T follicular helper cell (primary cell): ENCODE measurements around the gene MAP1B.

Experiments used
- DNase-seq: peaks from one replicate; pipeline ENCODE4 v3.0.0-alpha.2; 2020; ENCODE audit warnings: low read depth

Gene MAP1B

DNA sequence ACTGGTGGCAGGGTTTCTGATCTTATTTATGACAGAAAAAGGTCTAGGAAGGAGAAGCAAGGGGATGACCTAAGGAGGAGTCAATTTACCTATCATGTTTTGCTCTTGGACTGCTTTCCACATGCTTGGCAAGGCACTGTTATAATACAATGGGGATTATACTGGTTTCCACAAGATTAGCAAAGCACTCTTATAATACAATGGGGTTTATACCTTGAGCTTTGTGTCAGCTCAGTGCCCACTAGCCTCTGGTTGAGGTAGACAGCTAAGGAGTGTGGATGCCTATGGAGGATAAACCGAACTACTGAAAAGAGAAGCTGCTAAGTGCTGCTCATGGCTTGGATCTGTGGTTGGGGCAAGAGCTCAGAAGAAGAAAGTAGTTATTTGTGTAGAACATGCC, 144.1 kb downstream of the MAP1B start:
- no peak for DNase-seq

DNA sequence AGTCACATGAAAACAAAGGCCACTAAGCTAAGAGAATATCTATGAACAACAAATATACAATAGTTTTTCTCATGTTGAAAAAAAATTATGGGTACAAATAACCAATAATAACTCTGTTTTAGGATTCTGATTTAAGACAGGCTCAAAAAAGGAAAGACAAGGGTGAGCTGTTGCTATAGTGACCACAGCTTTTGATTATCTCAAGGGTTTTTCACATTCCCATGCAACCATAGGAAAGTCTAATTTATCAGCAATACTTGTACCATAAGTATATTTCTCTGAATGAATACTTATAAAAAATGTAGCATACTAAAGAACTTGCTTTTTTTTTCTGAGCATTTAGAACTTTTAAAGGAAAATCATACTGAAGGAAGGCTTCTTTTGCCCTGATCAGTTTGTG, 144.7 kb downstream of the MAP1B start:
- no peak for DNase-seq

DNA sequence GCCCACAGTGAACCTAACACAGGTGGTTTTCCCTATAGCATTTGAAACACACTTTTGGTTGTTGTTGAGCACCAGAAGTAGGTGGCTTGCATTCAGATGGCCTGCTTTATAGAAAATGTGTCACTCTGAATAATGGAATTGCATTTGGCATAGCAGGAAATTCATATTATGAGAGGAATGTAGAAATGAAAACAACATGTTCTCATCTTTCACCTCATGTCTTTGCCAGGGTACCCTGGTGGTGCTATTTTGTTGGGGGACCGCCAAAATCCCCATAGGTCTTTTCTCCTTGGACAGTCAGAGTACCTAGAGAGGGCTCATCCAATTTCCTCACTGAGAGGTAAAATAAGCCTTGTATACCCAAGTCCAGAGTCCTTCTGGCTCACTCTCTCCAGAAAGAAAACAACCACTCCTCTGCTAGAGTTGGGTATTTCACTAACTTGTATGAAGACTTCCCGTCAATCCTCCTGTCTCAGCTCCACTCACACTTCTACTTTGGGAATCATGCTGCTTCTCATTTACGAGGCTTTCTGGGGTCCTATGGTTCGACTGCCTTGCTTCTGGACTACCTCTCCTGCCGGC, 145.4 kb downstream of the MAP1B start:
- no peak for DNase-seq

DNA sequence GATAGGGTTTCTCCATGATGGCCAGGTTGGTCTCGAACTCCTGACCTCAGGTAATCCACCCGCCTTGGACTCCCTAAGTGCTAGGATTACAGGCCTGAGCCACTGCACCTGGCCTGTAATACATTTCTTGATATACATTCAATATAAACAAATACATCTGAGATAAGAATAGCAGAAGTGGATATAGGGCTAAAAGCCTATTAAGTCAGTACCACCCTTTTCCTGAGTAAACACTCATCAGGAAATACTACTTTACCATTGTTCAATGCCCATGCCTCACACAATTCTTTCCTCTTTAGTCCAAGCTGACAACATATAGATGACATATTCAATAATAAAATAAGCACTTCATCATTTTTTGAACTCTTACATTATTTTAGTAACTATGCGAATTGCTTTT, 148.0 kb downstream of the MAP1B start:
- no peak for DNase-seq

DNA sequence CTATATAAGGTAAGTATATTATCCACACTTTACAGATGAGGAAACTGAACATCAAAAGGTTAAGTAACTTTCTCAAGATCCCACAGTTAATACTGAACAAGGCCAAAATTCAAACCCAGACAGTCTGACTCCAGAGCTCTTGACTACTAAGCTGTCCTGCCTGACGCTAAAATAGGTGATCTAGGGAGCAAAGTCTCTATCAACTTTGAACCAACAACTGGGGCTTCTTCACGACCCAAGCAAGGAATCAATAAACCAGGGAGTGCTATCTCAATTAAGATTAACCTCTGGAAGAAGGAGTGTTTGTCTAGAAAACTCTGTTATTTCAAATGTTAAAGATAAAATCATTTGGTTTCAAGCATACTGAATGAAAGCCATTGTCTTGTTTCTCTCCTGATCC, 148.4 kb downstream of the MAP1B start:
- no peak for DNase-seq

DNA sequence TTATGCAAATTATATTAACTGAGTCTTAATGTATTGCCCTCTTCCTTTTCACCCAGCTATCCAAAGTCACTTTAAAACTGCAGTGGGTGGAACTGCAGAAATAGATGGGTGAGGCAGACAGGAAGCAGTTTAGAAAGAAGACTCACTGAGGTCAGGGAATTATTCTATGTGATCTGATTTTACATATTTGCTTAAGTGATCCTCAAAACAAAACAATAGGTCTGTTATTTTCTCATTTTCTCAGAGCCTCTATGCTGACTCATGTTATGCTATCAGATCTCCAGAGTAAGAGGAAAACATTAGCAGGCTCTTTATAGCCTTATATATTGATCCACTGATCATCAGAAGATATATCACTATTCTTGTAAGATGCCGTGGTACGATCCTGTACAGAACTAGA, 149.3 kb downstream of the MAP1B start:
- no peak for DNase-seq
